Measurements from ENCODE around the gene CMTM2. TPM values are rescaled to one million over a fixed set of nuclear protein-coding genes. Genes with fewer than 3 reads are reported as not detected.
A peak's percentile ranks its signal among the peaks of the same experiment; 100 is the strongest.
"Not testable (repeated sequence)": the region's sequence is repeated elsewhere in the genome, so short reads cannot be mapped to it uniquely, and the experiment has no call there.

Gene CMTM2
- total and polyA plus RNA-seq, 2 experiments from 2014 or later: 0.60 TPM; not detected in 1

DNA sequence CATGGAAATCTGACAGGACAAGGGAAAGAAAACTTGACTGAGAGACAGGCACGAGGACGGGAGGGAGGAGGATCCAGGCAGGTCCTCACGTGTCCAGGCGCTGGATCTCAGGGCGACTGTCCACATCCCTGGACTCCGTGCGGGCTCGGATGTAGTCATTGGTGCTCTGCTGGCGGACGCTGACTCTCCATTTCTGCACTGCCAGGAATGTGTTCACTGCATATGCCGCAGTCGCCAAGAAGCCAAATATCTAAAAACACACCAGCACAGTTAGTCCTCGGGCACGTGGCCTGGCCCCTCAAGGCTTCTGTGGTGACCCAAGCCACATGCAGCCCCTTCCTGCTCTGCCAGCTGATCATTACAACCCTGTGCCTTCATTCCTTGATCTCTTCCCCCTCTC, 42.7 kb downstream of the CMTM2 start:
- no peak overlapping the region for H3K27ac ChIP-seq
- WGBS (ENCODE audit: low lambda C conversion rate, missing lambda C conversion rate): 97% methylated on average over 14 of the region's 14 CpGs

GRCh38 chr16:66622863-66623262, 43.6 kb downstream of the CMTM2 start:
- WGBS (ENCODE audit: low lambda C conversion rate, missing lambda C conversion rate): 78% methylated on average over 3 of the region's 3 CpGs
- Histone ChIP-seq H3K9me3 (ENCODE audit: low read depth) (no peaks in the 10 kb centered on the region), H2AFZ (no peak overlapping the region), H3K4me2 (no peak overlapping the region), H3K4me1 (ENCODE audit: insufficient read depth) (peaks cover 8% of the 10 kb centered on the region), H4K20me1 (ENCODE audit: insufficient read depth, poor library complexity, severe bottlenecking) (peaks cover 2% of the 10 kb centered on the region), H3K27me3 (no peaks in the 10 kb centered on the region), H3K27ac (no peak overlapping the region), H3K4me3 (no peak overlapping the region), H3K9me2 (replicated peaks; ENCODE audit: insufficient read depth) (no peaks in the 10 kb centered on the region), H3K36me3 (replicated peaks; ENCODE audit: insufficient read depth, low read depth) (no peaks in the 10 kb centered on the region), H3K79me2 (peaks cover 7% of the 10 kb centered on the region)
- no peak for DNase-seq (ENCODE audit: low spot score)
- no peak for TF ChIP-seq EZH2phosphoT487 (IDR thresholded peaks at IDR 0.05; ENCODE audit: low read depth, severe bottlenecking, unreplicated experiment)
- TF ChIP-seq, protein P1, sequence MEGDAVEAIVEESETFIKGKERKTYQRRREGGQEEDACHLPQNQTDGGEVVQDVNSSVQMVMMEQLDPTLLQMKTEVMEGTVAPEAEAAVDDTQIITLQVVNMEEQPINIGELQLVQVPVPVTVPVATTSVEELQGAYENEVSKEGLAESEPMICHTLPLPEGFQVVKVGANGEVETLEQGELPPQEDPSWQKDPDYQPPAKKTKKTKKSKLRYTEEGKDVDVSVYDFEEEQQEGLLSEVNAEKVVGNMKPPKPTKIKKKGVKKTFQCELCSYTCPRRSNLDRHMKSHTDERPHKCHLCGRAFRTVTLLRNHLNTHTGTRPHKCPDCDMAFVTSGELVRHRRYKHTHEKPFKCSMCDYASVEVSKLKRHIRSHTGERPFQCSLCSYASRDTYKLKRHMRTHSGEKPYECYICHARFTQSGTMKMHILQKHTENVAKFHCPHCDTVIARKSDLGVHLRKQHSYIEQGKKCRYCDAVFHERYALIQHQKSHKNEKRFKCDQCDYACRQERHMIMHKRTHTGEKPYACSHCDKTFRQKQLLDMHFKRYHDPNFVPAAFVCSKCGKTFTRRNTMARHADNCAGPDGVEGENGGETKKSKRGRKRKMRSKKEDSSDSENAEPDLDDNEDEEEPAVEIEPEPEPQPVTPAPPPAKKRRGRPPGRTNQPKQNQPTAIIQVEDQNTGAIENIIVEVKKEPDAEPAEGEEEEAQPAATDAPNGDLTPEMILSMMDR (IDR thresholded peaks at IDR 0.05; ENCODE audit: poor library complexity): no peak
- no peak for TF ChIP-seq EZH2 (IDR thresholded peaks at IDR 0.05; ENCODE audit: borderline replicate concordance)

More for the DNA sequence above, 42.7 kb downstream of the CMTM2 start:
- H3K9me2 ChIP-seq (replicated peaks; ENCODE audit: insufficient read depth): no peaks in the 10 kb centered on the region
- no peaks in the 10 kb centered on the region for H3K27me3 ChIP-seq
- H3K4me1 ChIP-seq (ENCODE audit: insufficient read depth): peaks cover 14% of the 10 kb centered on the region
- no peaks in the 10 kb centered on the region for H4K20me1 ChIP-seq (ENCODE audit: insufficient read depth, poor library complexity, severe bottlenecking)
- no peaks in the 10 kb centered on the region for H3K36me3 ChIP-seq (replicated peaks; ENCODE audit: insufficient read depth, low read depth)
- TF ChIP-seq, protein P1 (IDR thresholded peaks at IDR 0.05; ENCODE audit: poor library complexity): no peak
- no peak for TF ChIP-seq EZH2 (IDR thresholded peaks at IDR 0.05; ENCODE audit: borderline replicate concordance)
- no peak for TF ChIP-seq EZH2phosphoT487 (IDR thresholded peaks at IDR 0.05; ENCODE audit: low read depth, severe bottlenecking, unreplicated experiment)
- no peak overlapping the region for H2AFZ ChIP-seq
- no peak for DNase-seq (ENCODE audit: low spot score)
- H3K4me3 ChIP-seq: no peak overlapping the region
- H3K4me2 ChIP-seq: no peak overlapping the region
- peaks cover 2% of the 10 kb centered on the region for H3K79me2 ChIP-seq
- no peaks in the 10 kb centered on the region for H3K9me3 ChIP-seq (ENCODE audit: low read depth)

GRCh38 chr16:66623755-66624154, 44.5 kb downstream of the CMTM2 start:
- Histone ChIP-seq H3K4me2 (no peak overlapping the region), H3K4me3 (no peak overlapping the region), H2AFZ (no peak overlapping the region), H4K20me1 (ENCODE audit: insufficient read depth, poor library complexity, severe bottlenecking) (peaks cover 2% of the 10 kb centered on the region), H3K36me3 (replicated peaks; ENCODE audit: insufficient read depth, low read depth) (no peaks in the 10 kb centered on the region), H3K9me2 (replicated peaks; ENCODE audit: insufficient read depth) (no peaks in the 10 kb centered on the region), H3K79me2 (peaks cover 7% of the 10 kb centered on the region), H3K4me1 (ENCODE audit: insufficient read depth) (no peaks in the 10 kb centered on the region), H3K27ac (no peak overlapping the region), H3K27me3 (no peaks in the 10 kb centered on the region), H3K9me3 (ENCODE audit: low read depth) (no peaks in the 10 kb centered on the region)
- TF ChIP-seq, protein P1 (IDR thresholded peaks at IDR 0.05; ENCODE audit: poor library complexity): no peak
- no peak for TF ChIP-seq EZH2phosphoT487 (IDR thresholded peaks at IDR 0.05; ENCODE audit: low read depth, severe bottlenecking, unreplicated experiment)
- TF ChIP-seq EZH2 (IDR thresholded peaks at IDR 0.05; ENCODE audit: borderline replicate concordance): no peak
- 85% methylated on average over 3 of the region's 3 CpGs for WGBS (ENCODE audit: low lambda C conversion rate, missing lambda C conversion rate)
- no peak for DNase-seq (ENCODE audit: low spot score)

DNA sequence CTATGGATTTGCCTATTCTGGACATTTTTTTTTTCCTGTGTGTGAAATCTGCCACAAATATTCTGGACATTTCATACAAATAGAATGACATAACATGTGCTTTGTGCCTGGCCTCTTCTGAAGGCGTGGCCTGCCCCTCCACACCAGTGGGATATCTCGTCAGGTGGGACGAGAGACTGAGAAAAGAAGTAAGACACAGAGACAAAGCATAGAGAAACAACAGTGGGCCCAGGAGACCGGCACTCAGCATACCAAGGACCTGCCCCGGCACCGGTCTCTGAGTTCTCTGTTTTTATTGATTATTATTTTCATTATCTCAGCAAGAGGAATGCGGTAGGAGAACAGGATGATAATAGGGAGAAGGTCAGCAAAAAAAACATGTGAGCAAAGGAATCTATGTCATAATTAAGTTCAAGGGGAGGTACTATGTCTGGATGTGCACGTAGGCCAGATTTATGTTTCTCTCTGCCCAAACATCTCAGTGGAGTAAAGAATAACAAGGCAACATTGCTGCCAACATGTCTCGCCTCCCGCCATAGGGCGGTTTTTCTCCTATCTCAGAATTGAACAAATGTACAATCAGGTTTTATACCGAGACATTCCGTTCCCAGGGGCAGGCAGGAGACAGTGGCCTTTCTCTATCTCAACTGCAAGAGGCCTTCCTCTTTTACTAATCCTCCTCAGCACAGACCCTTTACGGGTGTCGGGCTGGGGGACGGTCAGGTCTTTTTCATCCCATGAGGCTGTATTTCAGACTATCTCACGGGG, 48.5 kb downstream of the CMTM2 start:
- 69% methylated on average over 17 of the region's 17 CpGs for WGBS (ENCODE audit: low lambda C conversion rate, missing lambda C conversion rate)
- H3K27ac ChIP-seq: peak overlapping the region; percentile 75
- H3K9me2 ChIP-seq (replicated peaks; ENCODE audit: insufficient read depth); H3K36me3 ChIP-seq (replicated peaks; ENCODE audit: insufficient read depth, low read depth); H4K20me1 ChIP-seq (ENCODE audit: insufficient read depth, poor library complexity, severe bottlenecking); H3K9me3 ChIP-seq (ENCODE audit: low read depth); H3K27me3 ChIP-seq; H3K4me3 ChIP-seq; H3K79me2 ChIP-seq; H3K4me1 ChIP-seq (ENCODE audit: insufficient read depth); DNase-seq (ENCODE audit: low spot score): not testable (repeated sequence)
- peak overlapping the region; percentile 41 for H3K4me2 ChIP-seq
- peak overlapping the region; percentile 35 for H2AFZ ChIP-seq

All from hepatocyte (in vitro differentiated cells).